ENCODE data around the gene RGS3.
"Not testable (repeated sequence)": the region's sequence is repeated elsewhere in the genome, so short reads cannot be mapped to it uniquely, and the experiment has no call there.

Gene RGS3

DNA sequence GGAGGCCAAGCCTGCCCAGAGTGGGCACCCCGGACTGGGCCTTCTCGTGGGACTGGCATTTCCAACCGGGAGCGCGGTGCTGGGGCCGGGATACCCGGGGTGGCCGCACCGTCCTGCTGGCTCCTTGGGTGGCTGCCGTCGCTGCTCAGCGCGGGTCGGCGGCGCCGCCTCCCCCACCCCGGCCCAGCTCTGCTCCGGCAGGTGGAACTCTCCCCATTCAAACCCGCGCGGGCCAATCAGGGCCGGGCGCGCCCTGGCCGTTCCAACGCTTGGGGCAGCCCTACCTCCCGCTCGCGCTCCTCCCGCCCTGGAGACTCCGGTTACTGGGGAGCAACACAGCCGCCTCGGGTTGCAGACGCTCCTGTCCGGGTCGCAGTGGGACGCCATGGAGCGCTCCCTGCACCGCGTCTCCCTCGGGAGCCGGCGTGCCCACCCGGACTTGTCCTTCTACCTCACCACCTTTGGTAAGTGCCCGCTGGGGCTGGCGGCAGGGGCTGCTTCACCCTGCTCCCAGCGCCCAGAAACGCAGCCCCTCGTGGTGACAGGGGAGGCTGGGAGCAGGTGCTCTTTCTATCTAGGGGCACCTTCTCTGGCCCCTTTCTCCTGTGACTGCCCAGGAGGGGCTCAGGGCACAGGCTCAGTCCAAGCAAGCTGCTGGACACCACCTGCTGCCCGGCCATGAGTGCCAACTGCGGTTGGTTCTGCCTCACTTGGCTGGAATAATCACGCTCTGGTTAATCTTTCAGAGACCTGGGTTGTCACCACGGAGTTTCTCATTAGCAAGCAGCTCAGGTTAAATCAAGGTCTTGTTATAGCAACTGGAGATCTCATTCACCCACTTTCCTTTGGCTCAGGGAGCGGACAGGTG, at the start of gene RGS3:
Gene RGS3, plus strand, starts transcription at position 310 of the 868 bp plus-strand sequence. Its CDS starts 76 bp downstream, at position 386.
- no peak for DNase-seq

DNA sequence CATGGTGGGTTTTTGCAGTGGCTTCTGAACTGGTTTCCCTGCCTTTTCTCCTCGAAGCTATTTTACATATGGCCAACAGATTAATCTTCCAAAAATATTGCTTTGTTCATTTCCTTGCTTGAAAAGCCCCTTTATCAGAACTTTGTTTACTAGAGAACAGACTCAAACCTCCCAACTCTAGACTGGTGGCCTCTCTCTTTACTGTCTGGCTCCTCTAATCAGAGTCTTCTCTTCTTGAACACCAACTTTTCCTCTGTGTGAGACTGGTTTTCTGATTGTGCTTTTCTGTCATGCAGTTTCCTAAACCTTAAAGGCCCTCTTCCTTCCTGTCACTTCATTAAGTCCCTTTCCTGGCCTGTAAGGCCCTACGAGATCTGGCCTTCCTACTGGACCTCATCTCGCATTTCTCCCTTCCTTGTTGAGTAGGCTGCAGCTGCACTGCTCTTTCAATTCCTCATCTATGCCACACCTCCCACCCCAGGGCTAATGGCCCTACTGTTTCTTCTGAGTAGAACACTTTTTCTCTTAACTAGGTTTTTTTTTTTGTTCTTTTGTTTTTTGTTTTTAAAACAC, 47.3 kb upstream of the RGS3 start:
- no peak for DNase-seq

DNA sequence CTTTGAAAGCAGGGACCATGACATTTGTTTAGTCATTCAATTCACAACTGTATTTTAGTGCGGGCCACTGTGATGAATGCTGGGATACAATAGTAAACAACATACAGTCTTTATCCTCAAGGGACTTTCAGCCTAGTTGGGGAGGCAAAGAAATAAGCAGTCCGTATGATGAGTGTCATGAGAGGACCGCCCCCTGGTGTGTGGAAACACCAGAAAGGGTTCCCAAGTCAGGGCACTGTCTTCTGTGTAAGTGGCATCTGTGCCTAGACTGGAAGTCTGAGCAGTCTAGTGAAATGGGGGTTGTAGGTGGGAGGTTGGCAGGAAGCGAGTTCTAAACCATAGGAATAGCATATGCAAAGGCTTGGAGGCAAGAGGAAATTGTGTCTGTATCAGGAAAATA, 46.2 kb upstream of the RGS3 start:
- no peak for DNase-seq

GRCh38 chr9:113421726-113422125, 41.8 kb upstream of the RGS3 start:
- DNase-seq = no peak

- DNase-seq = no peak
Measured at GRCh38 chr9:113425072-113425471, 38.5 kb upstream of the RGS3 start.

DNA sequence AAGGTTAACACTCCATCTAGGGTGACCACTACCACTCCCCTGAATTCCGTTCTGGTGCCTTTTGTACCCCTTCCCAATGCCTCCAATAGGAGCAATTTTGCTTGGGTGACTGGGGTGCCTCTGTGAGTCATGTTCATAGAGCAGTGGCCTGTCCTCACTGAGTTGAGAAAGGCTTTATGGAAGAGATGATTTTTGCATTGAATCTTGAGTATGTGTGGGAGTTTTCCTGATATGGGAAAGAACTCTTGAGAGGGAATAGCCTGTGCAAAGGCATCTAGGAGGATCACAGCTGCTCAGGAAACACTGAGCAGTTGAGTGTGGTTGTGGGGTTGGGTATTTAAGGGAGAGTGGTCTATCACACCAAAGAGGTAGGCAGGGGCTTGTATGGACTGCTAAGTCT, 36.8 kb upstream of the RGS3 start:
- DNase-seq = no peak

GRCh38 chr9:113427629-113428028, 35.9 kb upstream of the RGS3 start:
- no peak for DNase-seq

- no peak for DNase-seq
Measured at GRCh38 chr9:113428062-113428615, 35.4 kb upstream of the RGS3 start.

GRCh38 chr9:113431191-113431590, 32.3 kb upstream of the RGS3 start:
- DNase-seq = no peak

DNA sequence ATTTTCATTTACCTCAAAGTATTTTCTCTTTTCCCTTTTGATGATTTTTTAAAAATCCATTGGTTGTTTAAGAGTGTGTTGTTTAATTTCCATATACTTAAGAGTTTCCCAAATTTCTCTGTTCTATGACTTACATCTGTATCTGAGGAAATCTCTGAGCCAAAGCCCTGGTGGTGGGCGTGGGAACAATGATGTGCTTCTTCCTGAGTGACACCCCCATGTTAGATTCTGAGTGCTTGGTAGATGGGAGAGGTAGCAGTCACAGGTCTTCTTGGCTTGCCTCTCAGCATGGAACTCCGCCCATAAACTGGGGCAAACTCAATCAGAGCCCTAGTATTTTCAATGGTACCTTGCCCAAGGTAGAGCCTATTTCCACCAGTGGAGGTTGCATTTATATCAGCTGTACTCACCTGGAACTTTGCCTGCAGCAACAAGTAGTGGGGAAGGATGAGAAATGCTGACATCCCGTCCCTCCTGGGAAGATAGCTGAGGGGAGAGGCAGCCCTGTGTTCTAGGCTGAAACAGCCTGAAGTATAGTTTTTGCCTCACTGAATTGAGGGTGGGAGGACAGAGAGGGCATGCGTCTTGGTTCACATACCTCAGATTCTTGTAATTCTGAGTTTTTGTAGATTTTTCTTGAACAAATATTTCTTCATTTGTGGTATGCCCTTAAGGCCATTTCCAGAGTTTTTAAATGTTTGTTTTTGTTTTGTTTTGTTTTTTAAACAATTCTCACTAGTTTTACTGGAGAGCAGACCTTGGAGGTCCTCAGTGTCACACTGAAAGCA, 26.6 kb upstream of the RGS3 start:
- DNase-seq = no peak

- DNase-seq = not testable (repeated sequence)
Measured at GRCh38 chr9:113437716-113438115, 25.8 kb upstream of the RGS3 start.

GRCh38 chr9:113444736-113445135, 18.8 kb upstream of the RGS3 start:
- DNase-seq = no peak

DNA sequence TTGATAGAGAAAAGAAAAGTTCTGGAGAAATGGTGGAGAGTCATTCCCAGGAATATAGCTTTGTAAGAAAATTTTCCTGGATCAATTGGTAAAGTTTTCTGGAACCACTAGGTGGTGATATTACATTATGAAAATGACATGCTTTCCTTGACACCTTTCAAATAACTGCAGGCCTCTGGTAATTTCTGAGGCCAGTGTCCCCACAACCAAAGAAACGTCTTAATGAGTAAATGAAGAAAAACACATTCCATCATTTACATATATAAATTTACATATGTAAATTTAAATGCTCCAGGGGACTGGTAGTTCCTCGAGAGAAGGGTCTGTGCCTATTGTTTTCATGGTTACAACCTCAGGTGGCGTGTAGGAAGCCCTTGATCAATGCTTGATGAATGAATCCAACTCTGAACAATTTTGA, 17.2 kb upstream of the RGS3 start:
- no peak for DNase-seq

GRCh38 chr9:113449376-113449775, 14.2 kb upstream of the RGS3 start:
- DNase-seq = no peak

DNA sequence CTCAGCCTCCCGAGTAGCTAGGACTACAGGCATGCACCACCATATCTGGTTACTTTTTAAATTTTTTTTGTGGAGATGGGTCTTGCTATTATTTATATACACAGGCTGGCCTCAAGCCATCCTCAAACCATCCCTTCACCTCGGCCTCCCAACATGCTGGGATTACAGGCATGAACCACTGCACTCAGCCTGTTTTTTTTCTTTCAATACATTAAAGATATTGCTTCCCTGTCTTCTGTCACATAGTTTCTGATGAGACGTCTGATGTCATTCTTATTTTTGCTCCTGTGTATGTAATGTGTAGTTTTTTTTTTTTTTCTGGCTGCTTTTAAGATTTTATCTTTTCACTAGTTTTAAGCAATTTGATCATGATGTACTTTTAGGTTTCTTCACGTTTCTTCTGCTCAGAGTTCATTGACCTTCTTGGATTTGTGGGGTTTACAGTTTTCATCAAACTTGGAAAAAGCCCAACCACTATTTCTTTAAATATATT, 11.4 kb upstream of the RGS3 start:
- no peak for DNase-seq

DNA sequence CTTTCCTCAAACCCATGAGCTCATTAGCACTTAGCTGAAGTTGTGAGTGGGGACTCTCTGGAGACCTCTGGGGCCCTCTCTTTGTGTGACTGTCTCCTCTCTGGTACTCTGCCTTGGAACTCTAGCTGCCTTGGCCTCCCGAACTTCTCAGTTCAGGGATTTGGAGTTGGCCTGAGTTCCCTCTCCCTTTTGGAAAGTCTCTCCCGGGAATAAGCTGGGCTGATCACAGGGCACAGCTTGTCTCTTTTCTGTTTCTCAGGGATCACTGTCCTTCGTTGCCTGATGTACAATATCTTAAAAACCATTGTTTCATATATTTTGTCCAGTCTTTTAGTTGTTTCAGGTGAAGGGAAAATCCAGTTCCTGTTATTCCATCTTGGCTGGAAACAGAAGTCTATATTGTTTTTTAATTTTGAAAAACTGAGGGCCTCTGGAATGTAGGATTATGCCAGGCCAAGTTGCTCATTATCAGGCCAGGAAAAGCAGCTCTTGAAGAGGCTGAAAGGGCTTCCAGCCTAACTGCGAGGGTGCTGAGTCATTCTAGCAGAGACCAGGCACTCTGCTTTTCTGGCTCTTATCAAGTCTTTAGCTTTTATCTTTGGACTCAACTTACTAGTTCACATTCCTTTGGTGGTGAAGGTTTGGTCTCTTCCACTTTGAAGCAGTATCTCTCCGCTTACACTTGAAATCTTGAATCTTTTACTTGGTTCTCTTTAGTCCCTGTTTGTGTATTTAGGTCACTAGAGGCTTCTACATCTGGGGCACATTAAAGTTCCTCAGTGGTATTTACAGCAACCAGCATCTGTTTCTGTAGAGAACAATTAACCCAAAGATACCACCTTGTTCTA, 8.4 kb upstream of the RGS3 start:
- DNase-seq = no peak

- DNase-seq = no peak
Measured at GRCh38 chr9:113456235-113456634, 7.3 kb upstream of the RGS3 start.

DNA sequence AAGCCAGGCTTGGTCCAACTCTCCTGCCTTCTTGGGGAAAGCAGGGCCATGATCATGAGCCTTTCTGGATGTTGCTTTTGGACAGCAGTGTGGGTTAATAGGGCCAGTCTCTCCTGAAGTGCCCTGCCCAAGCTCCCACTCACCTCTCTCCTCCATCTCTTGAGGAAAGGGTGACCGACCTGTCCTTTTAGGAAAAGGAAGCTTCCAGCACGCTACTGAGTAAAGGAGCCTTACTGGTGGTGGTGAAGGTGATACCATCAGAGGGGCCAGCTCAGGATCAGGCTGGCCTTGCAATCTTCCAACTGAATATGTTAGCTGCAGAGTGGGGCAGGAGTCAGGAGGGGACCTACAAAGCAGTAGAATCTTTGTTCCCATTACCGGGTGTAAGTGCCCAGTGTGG, 2.2 kb upstream of the RGS3 start:
- DNase-seq = no peak

DNA sequence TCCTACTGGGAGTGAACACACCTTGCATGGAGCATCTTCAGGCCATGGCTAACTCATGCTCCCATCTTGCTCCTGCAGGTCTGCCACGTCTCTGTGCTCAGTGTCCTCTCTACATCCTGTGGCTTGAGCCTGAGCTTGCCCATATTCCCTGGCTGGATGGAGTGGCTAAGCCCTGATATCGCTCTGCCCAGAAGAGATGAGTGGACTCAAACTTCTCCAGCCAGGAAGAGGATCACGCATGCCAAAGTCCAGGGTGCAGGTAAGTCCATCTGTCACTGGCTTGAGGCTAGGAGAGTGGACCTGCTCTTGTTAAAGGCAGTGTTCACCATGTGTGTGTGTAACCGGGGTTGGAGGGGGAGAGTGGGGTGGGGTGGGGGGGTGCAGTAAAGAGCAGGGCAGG, 1.6 kb upstream of the RGS3 start:
- no peak for DNase-seq

DNA sequence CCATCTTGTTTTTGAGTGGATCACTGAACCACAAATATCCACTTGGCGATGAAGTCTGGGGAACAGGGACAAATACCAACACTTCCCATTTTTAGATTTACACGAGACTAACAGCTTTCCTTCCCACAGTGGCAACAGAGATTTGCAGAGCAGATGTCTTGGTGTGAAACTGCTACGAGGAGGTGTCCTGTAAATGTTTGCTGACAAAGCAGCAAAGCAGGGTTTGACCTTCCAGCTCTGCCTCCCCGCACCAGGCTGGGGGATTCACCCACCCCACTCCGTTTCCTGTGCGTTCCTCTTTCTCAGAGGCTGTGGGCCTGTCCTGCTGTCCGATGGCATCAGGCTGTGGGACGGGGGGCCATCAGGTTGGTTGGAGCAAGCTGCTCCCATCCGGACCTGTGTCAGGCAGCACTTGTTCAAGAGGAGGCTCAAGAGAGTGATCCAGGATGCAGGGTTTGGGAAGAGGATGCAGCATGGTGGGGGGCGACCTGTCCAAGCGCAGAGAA, 693 bp upstream of the RGS3 start:
- no peak for DNase-seq

GRCh38 chr9:113464286-113464660, 746 bp downstream of the RGS3 start:
- no peak for DNase-seq

GRCh38 chr9:113465599-113466140, 2.1 kb downstream of the RGS3 start:
- DNase-seq = no peak

Measured in activated T-cell treated with anti-CD3 and anti-CD28 coated beads, Interleukin-2, amount 50 U/mL, for 1 hour (primary cell).